NCI-H2196 (cell line): Measurements from ENCODE around the gene TBC1D25.
"Not testable (repeated sequence)": the region's sequence is repeated elsewhere in the genome, so short reads cannot be mapped to it uniquely, and the experiment has no call there.

ENCODE experiments used
- DNase-seq: peaks from one replicate; lab custom pipeline; 2025; ENCODE audit not compliant: unreplicated experiment; lab: John Stamatoyannopoulos, UW

TBC1D25 gene

DNA sequence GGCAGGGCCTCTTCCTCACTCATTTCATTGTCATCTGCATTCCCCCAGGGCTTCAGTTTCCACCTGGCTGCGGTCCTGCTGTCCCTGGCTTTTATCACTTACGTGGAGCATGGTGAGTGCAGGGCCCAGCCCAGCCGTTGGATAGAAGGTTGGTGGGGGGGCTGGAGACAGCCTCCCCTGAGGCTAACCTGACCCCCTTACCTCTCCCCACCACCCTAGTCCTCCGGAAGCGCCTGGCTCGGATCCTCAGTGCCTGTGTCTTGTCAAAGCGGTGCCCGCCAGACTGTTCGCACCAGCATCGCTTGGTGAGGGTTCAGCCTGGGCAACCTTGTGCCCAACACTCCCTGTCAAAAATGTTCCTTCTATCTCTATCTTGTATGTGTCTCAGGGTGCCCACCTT is 23.7 kb upstream of the TBC1D25 start:
- DNase-seq, result no peak

DNA sequence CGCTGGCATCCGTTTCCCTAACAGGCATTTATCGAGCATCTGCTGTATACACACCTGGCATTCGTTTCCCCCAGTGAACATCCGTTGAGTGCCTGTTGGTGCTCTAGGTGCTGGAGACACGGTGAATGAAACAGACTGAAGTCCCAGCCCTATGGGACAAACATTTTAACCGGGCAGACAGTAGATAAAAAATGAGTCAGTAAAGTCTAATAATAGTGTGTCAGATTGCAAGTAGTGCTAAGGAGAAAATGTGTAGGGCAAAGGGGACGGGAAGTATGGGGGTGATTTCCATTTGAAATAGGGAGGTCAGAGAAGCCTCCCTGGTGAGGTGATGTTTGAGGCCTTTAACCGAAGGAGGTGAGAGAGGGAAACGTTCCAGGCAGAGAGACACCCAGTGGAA is 23.2 kb upstream of the TBC1D25 start:
- no peak for DNase-seq

DNA sequence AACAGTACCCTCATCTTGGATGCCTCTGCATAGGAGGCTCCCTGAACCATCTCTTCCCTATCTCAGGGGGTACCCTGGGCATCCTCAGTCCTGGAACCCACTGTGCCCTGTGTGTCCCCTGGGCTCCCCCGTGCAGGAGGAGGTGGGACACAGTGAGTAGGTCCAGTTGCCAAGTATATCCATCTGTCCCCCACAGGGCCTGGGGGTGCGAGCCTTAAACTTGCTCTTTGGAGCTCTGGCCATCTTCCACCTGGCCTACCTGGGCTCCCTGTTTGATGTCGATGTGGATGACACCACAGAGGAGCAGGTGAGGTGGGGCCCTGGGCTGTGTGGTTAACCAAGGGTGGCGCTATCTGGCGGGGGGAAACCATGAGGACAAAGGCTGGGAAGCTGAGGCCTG is 22.5 kb upstream of the TBC1D25 start:
- no peak for DNase-seq

DNA sequence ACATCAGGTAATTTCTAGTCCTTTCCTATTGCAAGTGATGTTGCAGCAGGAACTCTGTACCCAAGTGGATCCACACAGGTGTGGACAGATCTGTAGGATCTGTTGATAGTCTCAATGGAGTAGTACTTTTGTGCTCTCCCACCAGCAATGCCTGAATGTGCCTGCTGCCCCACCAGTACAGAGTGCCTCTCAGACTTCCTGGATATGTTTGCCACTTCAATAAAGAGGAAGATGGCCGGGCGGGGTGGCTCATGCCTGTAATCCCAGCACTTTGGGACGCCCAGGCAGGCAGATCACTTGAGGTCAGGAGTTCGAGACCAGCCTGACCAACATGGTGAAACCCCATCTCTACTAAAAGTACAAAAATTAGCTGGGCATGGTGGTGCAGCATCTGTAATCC is 20.0 kb upstream of the TBC1D25 start:
- not testable (repeated sequence) for DNase-seq

DNA sequence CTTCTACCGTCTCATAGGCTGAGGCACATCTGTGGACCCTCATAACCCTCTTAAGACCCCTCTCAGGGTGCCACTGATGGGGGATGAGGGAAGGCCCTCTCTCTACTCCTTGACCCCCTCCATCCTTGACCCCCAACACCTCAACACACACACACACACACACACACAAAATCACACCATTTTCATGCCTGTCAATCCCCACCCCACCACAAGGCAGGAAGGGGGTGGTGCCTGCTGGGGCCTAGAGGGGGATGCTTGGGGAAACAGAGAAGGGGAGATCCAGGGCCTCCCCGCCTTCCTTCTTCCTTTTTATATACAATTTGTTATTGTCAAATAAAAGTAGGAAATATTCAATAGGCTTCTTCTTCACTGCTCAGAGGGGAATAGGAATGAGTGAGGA is 19.1 kb upstream of the TBC1D25 start:
- no peak for DNase-seq

DNA sequence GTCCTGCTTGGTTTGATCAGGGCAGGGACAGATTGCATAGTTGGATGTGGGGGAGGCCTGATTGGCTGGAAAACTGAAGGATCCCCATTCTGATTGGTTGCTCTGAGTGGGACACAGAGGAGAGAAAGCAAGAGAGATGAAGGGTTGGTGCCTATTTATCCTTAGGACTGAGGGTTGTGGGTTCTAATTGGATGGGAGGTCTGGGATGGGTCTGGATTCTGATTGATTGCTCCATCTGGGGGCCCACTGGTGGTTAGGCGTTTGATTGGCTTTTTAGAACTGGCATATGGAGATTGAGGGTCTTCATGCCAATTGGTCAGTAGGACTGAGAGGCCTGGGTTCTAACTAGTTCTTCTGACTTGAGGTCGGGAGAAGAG is 18.6 kb upstream of the TBC1D25 start:
- no peak for DNase-seq

DNA sequence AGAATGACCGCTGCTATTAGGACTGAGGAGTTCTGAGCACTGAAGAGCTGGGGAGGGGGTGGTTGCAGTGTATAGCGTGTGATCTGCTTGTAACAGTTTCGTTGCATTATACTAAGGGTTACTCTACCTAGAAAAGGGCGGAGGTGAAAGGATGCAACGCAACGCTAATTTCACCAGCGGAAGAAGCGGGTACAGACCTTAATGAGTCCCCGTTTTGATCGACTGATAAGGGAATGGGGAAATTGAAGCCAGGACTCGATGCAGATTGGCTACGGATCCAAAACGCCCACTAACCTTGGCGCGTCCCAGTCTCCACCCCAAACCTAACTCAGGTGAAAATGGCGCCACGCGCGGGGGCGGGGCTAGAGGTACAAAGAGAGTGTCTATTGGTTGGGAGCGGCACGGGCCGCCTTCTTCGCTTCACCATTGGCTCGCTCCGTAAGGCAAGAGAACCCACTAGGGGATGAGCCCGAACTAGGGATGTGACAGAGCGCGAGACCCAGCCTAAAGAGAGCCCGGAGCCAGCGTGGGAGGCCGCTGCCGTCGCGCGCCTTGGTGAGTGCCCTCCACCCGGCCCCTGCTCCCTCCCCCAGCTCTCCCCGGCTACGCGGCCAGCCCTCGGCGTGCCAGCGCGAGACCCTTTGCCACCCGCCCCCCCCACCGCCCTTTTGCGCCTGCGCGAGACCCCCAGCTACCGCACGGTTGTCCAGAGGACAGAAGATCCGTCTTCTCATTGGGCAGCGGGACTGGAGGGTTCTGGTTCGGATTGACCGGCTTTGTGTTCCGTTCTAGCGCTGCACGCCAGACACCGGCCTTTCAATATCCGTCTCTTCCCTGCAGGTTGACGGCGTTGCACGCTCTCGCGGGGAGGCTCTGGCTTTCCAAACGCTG is 17.9 kb upstream of the TBC1D25 start, which contains the start of gene EBP:
Gene EBP (plus strand): TSS at position 456 of the 891 bp plus-strand sequence. CDS start 1,964 bp downstream, outside the sequence.
- DNase-seq, result peak; percentile 91

DNA sequence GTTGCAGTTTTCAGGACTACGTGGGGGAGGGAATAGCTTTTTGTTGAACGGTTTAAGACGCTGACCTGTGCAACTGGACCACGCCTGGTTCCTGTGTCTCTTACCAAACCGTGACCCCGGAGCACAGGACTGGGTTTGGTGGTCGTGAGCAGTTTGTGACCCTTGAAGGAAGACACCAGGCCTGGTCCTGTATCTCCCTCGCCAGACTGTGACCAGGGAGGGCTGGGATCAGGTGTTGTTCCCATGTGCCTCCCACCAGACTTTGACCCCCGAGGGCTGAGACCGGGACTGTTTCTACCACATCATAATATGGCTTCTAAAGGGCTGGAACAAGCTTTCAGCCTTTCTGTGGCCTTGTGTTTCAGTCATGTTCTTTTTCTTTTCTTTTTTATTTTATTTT is 17.2 kb upstream of the TBC1D25 start:
- DNase-seq, result no peak

DNA sequence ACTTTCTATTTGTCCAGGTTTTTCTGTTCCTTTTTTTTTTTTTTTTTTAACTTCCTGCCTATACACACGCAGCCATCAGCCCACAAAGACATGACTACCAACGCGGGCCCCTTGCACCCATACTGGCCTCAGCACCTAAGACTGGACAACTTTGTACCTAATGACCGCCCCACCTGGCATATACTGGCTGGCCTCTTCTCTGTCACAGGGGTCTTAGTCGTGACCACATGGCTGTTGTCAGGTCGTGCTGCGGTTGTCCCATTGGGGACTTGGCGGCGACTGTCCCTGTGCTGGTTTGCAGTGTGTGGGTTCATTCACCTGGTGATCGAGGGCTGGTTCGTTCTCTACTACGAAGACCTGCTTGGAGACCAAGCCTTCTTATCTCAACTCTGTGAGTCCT is 15.8 kb upstream of the TBC1D25 start:
- no peak for DNase-seq

DNA sequence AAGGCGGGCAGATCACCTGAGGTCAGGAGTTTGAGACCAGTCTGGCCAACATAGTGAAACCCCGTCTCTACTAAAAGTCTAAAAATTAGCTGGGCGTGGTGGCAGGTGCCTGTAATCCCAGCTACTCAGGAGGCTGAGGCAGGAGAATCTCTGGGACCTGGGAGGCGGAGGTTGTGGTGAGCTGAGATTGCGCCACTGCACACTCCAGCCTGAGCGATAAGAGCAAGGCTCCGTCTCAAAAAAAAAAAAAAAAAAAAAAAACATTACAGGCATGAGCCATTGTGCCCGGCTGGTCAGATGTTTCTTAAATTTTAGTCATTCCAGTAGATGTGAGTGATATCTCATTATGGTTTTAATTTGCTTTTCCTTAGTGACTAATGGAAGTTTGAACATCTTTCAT is 13.7 kb upstream of the TBC1D25 start:
- not testable (repeated sequence) for DNase-seq

DNA sequence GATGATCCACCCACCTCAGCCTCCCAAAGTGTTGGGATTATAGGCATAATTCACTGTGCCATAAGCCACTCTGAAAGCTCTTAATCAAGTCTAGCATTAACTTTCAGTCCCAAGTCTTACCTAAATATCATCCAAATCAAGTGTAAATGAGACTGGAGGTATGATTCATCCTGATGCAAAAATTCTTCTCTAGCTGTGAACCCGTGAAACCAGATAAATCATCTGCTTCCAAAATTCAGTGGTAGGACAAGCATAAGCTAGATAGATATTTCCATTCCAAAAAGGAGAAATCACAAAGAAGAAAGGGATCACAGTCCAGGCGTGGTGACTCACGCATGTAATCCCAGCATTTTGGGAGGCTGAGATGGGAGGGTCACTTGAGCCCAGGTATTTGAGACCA is 8.8 kb upstream of the TBC1D25 start:
- no peak for DNase-seq

DNA sequence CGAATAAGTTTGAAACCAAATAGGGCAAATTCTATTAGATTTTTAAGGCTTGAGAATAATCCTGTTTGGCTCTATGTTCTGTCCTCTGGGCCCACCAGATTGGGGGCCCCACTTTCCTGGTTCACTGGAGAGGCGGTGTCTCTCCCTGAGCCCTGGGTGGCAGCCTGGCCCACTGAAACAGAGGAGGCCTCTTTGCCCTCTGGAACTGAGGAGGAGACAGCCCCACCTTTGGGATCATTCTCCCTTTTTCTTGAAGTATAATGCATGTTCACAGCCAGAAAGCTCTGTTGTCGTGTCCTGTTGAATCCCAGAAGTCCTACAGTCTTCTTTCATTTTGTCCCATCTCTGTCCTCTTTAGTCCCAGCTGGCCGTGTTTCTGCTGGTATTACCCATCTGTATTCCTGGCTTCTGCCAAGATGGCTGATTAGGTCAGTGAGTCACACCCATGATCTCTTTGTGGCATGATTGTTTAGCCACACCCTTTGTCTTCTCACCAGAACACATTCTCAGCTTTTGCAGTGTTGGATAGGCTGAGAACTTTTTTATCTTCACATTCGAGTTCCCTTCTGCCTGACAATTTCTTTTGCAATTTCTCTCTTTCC is 8.1 kb upstream of the TBC1D25 start:
- no peak for DNase-seq

DNA sequence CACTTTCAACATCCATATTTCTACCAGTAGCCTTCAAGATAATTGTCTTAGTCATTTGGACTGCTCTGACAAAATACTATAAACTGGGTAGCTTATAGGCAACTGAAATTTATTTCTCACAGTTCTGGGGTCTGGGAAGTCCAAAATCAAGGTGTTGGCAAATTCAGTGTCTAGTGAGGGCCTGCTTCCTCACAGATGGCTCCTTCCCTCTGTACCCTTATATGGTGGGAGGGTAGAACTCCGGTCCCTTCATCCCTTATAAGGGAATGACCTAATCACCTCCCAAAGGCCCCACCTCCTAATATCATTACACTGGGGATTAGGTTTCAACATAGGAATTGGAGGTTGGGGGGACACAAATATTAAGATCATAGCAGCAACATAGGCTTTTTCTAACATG is 7.4 kb upstream of the TBC1D25 start:
- DNase-seq, result no peak

DNA sequence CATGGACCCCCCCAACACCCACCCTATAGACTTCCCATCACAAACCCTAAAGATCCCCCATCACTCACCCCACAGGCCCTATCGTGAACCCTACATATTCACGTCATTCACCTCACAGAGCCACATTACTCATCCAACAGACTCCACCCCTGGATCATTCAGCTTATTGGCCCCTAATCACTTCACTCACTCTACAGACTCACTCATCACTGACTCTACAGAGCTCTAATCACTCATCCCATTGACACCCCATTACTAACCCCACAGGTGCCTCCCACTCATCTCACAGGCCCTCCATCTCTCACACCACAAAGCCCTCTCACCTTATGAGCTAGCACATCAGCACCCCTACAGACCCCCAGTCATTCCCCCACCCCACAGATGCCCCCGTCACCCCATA is 6.3 kb upstream of the TBC1D25 start:
- no peak for DNase-seq

DNA sequence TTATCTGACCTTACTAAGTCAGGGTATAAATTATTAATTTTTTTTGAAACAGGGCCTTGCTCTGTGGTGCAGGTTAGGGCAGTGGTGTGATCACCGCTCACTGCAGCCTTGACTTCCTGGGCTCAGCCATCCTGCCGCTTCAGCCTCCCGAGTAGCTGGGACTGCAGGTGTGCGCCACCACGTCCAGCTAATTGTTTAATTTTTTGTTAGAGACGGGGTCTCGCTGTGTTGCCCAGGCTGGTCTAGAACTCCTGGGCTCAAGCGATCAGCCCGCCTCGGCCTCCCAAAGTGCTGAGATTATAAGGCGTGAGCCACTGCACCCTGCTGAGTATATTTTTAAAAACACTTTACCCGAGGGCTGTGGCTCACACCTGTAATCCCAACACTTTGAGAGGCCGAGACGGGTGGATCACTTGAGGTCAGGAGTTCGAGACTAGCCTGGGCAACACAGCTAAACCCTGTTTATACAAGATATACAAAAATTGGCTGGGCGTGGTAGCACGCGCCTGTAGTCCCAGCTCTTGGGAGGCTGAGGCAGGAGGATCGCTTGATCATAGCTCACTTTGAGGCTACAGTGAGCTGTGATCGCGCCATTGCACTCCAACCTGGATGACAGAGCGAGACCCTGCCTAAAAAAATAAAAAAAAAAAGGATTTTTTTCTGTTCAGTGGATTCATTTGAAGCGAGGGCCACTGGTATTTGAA is 721 bp upstream of the TBC1D25 start:
- no peak for DNase-seq

DNA sequence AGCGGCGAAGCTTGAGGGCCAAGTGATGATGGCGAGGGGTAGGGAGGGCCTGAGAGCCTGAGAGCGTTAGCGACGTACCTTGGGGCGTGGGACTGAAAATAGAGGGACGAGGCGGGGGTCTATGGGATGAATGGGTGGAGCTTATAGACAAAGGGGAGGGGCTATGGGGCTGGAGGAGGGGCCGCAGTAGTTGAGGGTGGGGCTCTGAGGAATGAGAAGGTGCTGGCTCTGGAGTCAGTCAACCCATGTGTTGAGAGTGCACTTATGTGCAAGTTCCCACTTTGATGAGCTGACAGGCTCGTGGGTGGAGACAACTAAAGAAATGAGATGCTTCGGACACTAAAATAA is 488 bp downstream of the TBC1D25 start:
- DNase-seq, result no peak

DNA sequence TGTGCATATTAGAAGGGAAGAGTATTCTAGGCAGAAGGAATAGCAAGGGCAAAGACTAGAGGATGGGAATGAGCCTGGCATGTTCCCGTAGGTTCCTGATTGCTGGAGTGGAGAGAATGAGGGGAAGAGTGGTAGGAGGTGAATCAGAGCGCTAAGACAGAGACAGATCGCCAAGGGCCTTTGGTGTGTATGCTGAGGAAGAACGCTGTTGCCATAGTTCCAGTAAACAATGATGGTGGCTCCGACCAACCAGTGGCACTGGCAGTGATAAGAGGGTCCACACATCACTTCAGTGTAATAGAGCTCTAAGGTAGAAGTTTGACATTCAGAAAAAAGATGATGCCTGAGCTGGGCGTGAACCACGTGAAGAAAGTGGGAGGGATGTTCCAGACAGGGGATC is 966 bp downstream of the TBC1D25 start:
- no peak for DNase-seq

DNA sequence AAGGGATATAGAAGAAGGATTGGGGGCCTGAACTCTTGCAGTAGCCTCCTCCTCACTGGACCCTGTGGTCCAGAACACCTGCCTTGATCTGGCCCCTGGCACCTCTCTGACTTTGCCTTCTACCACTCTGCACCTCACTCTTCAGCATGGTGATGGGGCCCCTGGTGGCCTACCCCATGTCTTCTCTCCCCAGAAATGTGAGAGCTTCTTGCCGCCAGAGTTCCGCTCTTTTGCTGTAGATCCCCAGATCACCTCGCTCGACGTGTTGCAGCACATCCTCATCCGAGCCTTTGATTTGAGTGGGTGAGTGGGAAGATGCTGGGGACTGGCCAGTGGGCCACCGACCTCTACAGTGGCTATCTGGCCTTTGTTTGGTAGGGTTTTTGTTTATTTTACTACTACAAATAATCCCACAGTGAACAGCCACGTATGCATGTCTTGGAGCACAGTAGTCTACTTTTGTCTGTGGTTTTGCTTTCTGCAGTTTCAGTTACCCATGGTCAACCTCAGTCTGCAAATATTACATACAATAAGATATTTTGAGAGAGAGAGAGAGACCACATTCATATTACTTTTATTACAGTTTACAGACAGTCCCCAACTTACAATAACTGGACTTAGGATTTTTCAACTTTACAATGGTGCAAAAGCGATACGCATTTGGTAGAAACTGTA is 1.8 kb downstream of the TBC1D25 start:
- no peak for DNase-seq

DNA sequence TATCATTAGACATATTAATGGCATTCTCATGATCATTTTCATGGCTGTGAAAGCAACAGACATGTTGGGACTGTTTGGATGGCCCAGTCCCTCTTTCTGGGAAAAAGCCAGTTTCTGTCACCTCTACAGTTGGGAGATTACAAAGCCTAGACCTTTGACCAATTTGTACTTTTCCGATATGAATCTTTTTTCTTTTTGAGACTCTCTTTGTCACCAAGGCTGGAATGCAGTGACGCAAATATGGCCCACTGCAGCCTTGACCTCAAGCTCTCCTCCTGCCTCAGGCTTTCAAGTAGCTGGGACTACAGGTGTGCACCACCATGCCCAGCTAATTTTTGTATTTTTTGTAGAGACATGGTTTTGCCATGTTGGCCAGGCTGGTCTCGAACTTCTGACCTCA is 9.4 kb downstream of the TBC1D25 start:
- no peak for DNase-seq

DNA sequence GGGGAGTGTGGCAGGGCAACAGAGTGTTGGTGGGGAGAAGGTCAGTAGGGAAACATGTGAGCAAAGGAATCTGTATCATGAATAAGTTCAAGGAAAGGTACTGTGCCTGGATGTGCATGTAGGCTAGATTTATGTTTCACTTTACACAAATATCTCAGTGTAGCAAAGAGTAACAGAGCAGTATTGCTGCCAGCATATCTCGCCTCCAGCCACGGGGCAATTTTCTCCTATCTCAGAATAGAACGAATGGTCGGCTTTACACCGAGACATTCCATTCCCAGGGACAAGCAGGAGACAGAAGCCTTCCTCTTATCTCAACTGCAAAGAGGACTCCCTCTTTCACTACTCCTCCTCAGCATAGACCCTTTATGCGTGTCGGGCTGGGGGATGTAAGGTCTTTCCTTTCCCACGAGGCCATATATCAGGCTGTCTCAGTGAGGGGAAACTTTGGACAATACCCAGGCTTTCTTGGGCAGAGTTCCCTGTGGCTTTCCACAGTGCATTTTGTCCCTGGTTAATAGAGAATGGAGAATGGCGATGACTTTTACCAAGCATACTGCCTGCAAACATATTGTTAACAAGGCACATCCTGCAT is 16.3 kb downstream of the TBC1D25 start:
- DNase-seq, result not testable (repeated sequence)

DNA sequence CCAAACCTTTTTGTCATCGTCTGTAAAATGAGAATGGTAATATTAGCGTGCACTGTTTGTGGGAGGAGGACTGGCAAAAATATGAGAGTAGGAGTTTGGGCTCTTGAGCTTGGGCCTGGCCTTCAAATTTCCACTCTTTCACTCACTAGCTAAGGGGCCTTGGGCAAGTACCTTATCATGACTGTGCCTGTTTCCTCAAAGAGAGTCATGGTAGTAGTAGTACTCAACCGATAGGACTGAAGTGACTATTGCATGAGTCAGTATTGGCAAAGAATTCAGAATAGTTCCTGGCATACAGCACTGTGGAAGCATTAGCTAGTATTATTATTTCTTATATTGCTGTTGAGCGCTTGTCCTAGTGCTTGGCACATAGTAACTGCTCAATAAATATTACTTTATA is 18.8 kb downstream of the TBC1D25 start:
- DNase-seq, result no peak
